PFSK-1 (cell line): ENCODE data around the gene SH2D1B.

Experiments
- FOXP2 ChIP-seq: optimal IDR thresholded peaks from 2 replicates; pipeline ENCODE3; 2011; ENCODE audit warnings: borderline replicate concordance, control low read depth, inconsistent platforms; ENCODE audit not compliant: insufficient read depth; ENCODE audit errors: extremely low read length, extremely low read depth
- POLR2AphosphoS5 ChIP-seq: IDR thresholded peaks from 2 replicates; pipeline ENCODE4 v1.6.1; 2012; ENCODE audit warnings: low read depth, mild to moderate bottlenecking, control low read depth, low read length, moderate library complexity
- REST ChIP-seq, 2 experiments: IDR thresholded peaks; 2 replicates each; pipeline versions ENCODE4 v1.6.1 to v1.8.0; 2011 to 2012; ENCODE audit warnings: low read depth in 2 of 2, low read length in 2 of 2, control low read depth in 1 of 2, inconsistent platforms in 1 of 2, mild to moderate bottlenecking in 1 of 2, moderate library complexity in 1 of 2; ENCODE audit not compliant: insufficient read depth in 1 of 2
- SIN3A ChIP-seq: IDR thresholded peaks from 2 replicates; pipeline ENCODE4 v1.6.1; 2012; ENCODE audit warnings: mild to moderate bottlenecking, low read length, moderate library complexity, borderline replicate concordance; ENCODE audit not compliant: insufficient read depth
- TAF1 ChIP-seq: IDR thresholded peaks from 2 replicates; pipeline ENCODE4 v1.6.1; 2012; ENCODE audit warnings: low read length, control low read depth, borderline replicate concordance; ENCODE audit not compliant: insufficient read depth

The SH2D1B gene

GRCh38 chr1:162430583-162430982, 18.6 kb upstream of the SH2D1B start:
- TF ChIP-seq TAF1, result no peak
- no peak for TF ChIP-seq SIN3A
- TF ChIP-seq REST (IDR thresholded peaks at IDR 0.05; ENCODE audit: insufficient read depth in 1 of 2, low read depth in 2 of 2, low read length in 2 of 2), result no peak
- TF ChIP-seq FOXP2, result no peak
- no peak for TF ChIP-seq POLR2AphosphoS5

- no peak for TF ChIP-seq REST (IDR thresholded peaks at IDR 0.05; ENCODE audit: insufficient read depth in 1 of 2, low read depth in 2 of 2, low read length in 2 of 2)
- TF ChIP-seq POLR2AphosphoS5, result no peak
- no peak for TF ChIP-seq SIN3A
- no peak for TF ChIP-seq TAF1
- no peak for TF ChIP-seq FOXP2
Measured at GRCh38 chr1:162422662-162423375, 10.9 kb upstream of the SH2D1B start.

- TF ChIP-seq FOXP2 (peak; percentile 17), REST (IDR thresholded peaks at IDR 0.05; ENCODE audit: insufficient read depth in 1 of 2, low read depth in 2 of 2, low read length in 2 of 2) (no peak)
Measured at GRCh38 chr1:162421258-162422164, 9.6 kb upstream of the SH2D1B start.

GRCh38 chr1:162420120-162420519, 8.2 kb upstream of the SH2D1B start:
- TF ChIP-seq REST (IDR thresholded peaks at IDR 0.05; ENCODE audit: insufficient read depth in 1 of 2, low read depth in 2 of 2, low read length in 2 of 2), result no peak
- no peak for TF ChIP-seq POLR2AphosphoS5
- TF ChIP-seq TAF1, result no peak
- TF ChIP-seq FOXP2, result no peak
- TF ChIP-seq SIN3A, result no peak
